Measurements from ENCODE around the gene C4orf50. TPM values are rescaled to one million over a fixed set of nuclear protein-coding genes. Genes with fewer than 3 reads are reported as not detected.

C4orf50 gene
- total RNA-seq, 1 donor, result not detected

- no peak for TF ChIP-seq CTCF (IDR thresholded peaks at IDR 0.05; ENCODE audit: insufficient read depth, low read depth, low read length)
- no peak for DNase-seq (ENCODE audit: low read depth)
- H3K4me3 ChIP-seq (ENCODE audit: low read depth, low read length), result no peak overlapping the region
Observed at GRCh38 chr4:5881340-5881739, 136.9 kb downstream of the C4orf50 start.

- DNase-seq (ENCODE audit: low read depth), result no peak
- TF ChIP-seq CTCF (IDR thresholded peaks at IDR 0.05; ENCODE audit: insufficient read depth, low read depth, low read length), result no peak
- no peak overlapping the region for H3K4me3 ChIP-seq (ENCODE audit: low read depth, low read length)
Observed at GRCh38 chr4:5878359-5878758, 139.9 kb downstream of the C4orf50 start.

- no peak for TF ChIP-seq CTCF (IDR thresholded peaks at IDR 0.05; ENCODE audit: insufficient read depth, low read depth, low read length)
- no peak overlapping the region for H3K4me3 ChIP-seq (ENCODE audit: low read depth, low read length)
- DNase-seq (ENCODE audit: low read depth), result no peak
Observed at GRCh38 chr4:5877392-5877791, 140.8 kb downstream of the C4orf50 start.

- DNase-seq (ENCODE audit: low read depth), result no peak
- H3K4me3 ChIP-seq (ENCODE audit: low read depth, low read length), result no peak overlapping the region
- no peak for TF ChIP-seq CTCF (IDR thresholded peaks at IDR 0.05; ENCODE audit: insufficient read depth, low read depth, low read length)
Observed at GRCh38 chr4:5874811-5875449, 143.3 kb downstream of the C4orf50 start.

- DNase-seq (ENCODE audit: low read depth), result no peak
- TF ChIP-seq CTCF (IDR thresholded peaks at IDR 0.05; ENCODE audit: insufficient read depth, low read depth, low read length), result no peak
- H3K4me3 ChIP-seq (ENCODE audit: low read depth, low read length), result no peak overlapping the region
Observed at GRCh38 chr4:5870701-5871100, 147.5 kb downstream of the C4orf50 start.

- no peak for TF ChIP-seq CTCF (IDR thresholded peaks at IDR 0.05; ENCODE audit: insufficient read depth, low read depth, low read length)
Observed at GRCh38 chr4:5869966-5870619, 148.1 kb downstream of the C4orf50 start.

More at GRCh38 chr4:5869966-5870619, 148.1 kb downstream of the C4orf50 start:
- no peak for DNase-seq (ENCODE audit: low read depth)
- no peak overlapping the region for H3K4me3 ChIP-seq (ENCODE audit: low read depth, low read length)
